ENCODE data around the gene BATF.

Gene BATF

DNA sequence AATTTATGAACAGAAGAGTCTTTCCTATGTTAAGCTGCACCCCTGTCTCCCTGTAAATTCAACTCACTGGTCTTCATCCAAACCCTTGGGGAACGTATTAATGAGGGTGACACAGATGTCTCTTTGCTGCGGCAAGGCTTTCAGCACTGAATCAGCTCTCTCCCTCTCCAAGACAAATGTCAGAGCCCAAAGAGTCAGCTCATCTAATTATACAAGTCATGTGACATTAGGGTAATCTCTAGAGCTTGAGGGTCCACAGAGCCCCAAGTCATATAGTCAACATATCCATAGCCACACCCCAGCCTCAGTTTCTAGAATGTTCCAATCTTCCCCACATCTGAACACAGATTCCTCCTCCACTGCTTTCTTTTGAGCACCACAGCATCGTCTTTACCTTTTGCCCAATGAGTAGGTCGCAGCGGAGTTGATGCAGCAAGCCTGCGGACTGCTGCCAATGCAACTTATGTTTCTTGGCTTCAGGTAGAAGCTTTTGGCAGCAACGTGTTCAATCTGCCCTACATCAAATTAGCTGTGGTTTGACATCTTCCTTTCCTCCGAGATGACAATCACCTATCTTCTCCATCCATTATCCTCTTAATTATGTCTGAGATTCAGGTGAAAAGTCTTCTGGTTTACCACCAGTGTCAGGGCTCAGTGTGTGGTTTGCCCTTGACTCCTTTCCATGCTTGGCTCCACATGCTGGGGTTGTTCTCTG, 5.3 kb downstream of the BATF start:
- CTCF ChIA-PET, result interaction anchor here (1.2 to 1.5 kb wide), 3 partner anchors 33 to 39 kb away, joined by 3 to 5 read pairs (median 4); no protein-coding TSS in a partner anchor
- DNase-seq (ENCODE audit: low spot score), result no peak
- H3K27ac ChIP-seq, result no peak overlapping the region
- POLR2A ChIA-PET (ENCODE audit: low non-redundant PET), result no interaction called here
- no peak for TF ChIP-seq CTCF (conservative IDR thresholded peaks at IDR 0.05; ENCODE audit: low read depth)

- CTCF ChIA-PET, result no interaction called here
- no peak for DNase-seq (ENCODE audit: low spot score)
- POLR2A ChIA-PET (ENCODE audit: low non-redundant PET), result no interaction called here
- H3K27ac ChIP-seq, result no peak overlapping the region
- no peak for TF ChIP-seq CTCF (conservative IDR thresholded peaks at IDR 0.05; ENCODE audit: low read depth)
Measured at GRCh38 chr14:75531256-75531655, 9.0 kb downstream of the BATF start.

DNA sequence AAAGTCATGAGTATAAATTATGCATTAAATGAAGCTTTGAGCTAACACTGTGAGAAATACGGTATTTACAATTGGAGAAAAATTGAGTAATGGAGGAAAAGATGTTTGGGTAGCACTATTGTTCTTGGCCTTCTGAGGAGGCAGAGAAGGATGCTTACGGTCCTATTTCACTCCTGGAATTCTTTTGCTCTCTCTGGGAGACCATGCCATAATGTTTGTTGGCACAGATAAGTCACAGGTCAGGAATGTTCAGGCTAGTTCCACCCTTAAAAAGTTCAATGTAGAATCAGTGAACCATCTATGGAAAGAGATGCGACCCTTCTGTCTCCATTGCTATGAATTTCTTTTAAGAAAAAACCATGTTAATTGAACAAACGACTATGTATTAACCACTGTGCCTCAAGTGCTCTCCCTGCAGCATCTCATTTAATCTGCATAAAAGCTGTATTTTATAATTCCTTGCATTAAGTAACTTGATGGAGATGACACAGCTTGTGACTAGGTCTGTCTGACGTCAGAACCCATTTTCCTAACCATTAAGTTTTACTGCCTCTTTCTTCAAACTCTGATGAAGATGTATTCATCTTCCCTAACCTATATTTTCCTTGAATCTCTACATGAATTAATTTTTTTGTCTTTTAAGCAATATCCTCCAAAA, 9.5 kb downstream of the BATF start:
- POLR2A ChIA-PET (ENCODE audit: low non-redundant PET), result no interaction called here
- TF ChIP-seq CTCF (conservative IDR thresholded peaks at IDR 0.05; ENCODE audit: low read depth), result no peak
- CTCF ChIA-PET, result no interaction called here
- no peak for DNase-seq (ENCODE audit: low spot score)
- H3K27ac ChIP-seq, result no peak overlapping the region

GRCh38 chr14:75533791-75534555, 11.7 kb downstream of the BATF start:
- POLR2A ChIA-PET (ENCODE audit: low non-redundant PET), result no interaction called here
- no peak for TF ChIP-seq CTCF (conservative IDR thresholded peaks at IDR 0.05; ENCODE audit: low read depth)
- CTCF ChIA-PET, result no interaction called here
- H3K27ac ChIP-seq, result no peak overlapping the region
- no peak for DNase-seq (ENCODE audit: low spot score)

DNA sequence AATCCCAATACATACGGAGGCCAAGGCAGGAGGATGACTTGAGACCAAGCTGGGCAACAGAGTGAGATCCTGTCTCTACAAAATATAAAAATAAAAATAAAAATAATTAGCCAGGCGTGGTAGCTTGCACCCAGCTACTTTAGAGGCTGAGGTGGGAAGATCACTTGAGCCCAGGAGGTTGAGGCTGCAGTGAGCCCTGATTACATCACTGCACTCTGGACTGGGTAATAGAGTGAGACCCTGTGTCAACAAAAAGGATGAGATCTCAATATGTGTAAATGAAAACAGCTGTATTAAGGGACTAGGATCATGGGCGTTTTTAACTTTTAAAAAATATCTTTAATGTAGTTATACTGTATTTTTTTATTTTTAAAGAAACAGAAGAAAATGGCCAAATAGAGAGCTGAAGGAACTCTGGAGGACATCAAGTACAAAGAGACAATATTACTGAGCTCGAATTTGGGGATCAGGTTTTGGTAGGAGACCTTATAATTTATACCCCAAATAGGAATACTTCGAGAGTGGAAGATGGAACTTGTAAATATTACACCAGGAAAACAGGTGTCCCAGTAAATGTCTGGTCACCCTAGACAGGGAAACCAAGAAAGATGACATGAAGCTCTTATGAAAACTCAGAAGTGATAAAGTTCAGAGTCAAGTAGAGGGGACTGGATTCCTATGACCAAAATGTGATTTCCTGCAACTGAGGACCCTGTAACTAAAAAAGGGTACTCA, 13.1 kb downstream of the BATF start:
- no peak overlapping the region for H3K27ac ChIP-seq
- no peak for TF ChIP-seq CTCF (conservative IDR thresholded peaks at IDR 0.05; ENCODE audit: low read depth)
- DNase-seq (ENCODE audit: low spot score), result no peak
- ChIA-PET POLR2A (ENCODE audit: low non-redundant PET) (no interaction called here), CTCF (no interaction called here)

- no peak overlapping the region for H3K27ac ChIP-seq
- POLR2A ChIA-PET (ENCODE audit: low non-redundant PET), result no interaction called here
- TF ChIP-seq CTCF (conservative IDR thresholded peaks at IDR 0.05; ENCODE audit: low read depth), result no peak
- DNase-seq (ENCODE audit: low spot score), result no peak
- CTCF ChIA-PET, result interaction anchor here (1.2 kb wide), 1 partner anchor 24 kb away, joined by 4 read pairs; no protein-coding TSS in a partner anchor
Measured at GRCh38 chr14:75537071-75537470, 14.8 kb downstream of the BATF start.
